ENCODE results near the gene CST7.

Gene CST7

DNA sequence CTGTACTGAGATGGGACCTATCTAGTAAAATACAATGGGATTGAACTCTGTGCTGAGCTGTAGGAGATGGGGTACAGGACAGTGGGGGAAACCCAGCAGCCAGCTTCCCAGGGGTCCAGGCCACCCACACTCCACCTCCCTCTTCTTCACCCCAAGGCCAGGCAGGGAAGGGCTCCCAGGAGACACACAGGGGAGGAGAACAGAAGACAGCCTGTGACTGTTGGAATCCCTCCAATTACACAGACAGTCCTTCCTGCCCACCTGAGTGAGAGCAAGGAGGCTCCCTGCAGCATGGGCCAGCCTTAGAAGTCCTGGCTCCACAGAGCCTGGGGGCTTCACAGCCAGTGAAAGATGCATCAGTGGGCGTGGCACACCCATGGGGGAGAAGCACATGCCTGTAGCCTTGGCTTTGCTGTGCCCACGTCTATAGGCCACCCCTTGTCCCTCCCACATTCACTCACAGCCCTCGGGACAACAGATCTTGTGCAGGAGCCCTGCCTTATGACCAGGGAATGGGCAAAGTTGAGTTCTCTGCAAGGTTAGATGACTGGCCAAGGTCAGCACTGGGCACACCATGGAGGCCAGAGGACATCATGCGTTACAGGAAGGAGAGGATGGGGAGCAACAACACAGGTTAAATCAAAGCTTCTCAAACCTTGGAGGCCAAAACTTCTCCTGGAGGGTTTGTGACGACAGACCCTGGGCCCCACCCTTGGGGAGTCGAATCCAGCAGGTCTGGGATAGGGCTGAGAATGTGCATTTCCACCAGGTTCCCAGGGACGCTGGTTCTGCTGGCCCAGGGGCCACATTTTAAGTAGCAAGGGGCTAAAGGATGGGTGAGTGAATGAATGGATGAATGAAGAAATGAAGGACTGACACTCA is 12.3 kb upstream of the CST7 start:
- Histone ChIP-seq H3K36me3 (no peaks in the 10 kb centered on the region), H3K27ac (no peak overlapping the region), H3K4me3 (ENCODE audit: low read depth, low read length) (no peak overlapping the region), H3K27me3 (ENCODE audit: insufficient read depth, low read depth, severe bottlenecking) (no peaks in the 10 kb centered on the region), H3K9me3 (ENCODE audit: severe bottlenecking) (no peaks in the 10 kb centered on the region)
- DNase-seq: no peak
- TF ChIP-seq, protein P1, sequence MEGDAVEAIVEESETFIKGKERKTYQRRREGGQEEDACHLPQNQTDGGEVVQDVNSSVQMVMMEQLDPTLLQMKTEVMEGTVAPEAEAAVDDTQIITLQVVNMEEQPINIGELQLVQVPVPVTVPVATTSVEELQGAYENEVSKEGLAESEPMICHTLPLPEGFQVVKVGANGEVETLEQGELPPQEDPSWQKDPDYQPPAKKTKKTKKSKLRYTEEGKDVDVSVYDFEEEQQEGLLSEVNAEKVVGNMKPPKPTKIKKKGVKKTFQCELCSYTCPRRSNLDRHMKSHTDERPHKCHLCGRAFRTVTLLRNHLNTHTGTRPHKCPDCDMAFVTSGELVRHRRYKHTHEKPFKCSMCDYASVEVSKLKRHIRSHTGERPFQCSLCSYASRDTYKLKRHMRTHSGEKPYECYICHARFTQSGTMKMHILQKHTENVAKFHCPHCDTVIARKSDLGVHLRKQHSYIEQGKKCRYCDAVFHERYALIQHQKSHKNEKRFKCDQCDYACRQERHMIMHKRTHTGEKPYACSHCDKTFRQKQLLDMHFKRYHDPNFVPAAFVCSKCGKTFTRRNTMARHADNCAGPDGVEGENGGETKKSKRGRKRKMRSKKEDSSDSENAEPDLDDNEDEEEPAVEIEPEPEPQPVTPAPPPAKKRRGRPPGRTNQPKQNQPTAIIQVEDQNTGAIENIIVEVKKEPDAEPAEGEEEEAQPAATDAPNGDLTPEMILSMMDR (IDR thresholded peaks at IDR 0.05; ENCODE audit: low read depth, low read length): no peak

DNA sequence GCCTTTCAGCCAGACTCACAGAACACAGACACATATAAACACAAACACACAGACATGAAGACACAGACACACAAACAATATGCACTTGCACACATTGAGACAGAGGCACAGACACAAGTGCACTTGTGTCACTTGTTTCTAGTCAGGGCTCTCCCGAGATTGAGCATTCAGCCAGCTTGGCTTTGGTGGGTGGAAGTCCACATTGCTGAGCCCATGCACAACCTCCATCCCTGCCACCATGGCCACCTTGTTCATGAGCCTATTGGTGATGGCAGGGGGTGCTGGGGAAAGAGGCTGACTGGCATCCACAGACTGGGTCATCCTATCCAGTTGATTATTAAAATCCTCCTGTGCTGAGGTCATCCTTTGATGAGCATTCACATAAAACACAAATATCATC is 11.5 kb upstream of the CST7 start:
- TF ChIP-seq, protein P1 (IDR thresholded peaks at IDR 0.05; ENCODE audit: low read depth, low read length): no peak
- no peaks in the 10 kb centered on the region for H3K27me3 ChIP-seq (ENCODE audit: insufficient read depth, low read depth, severe bottlenecking)
- H3K36me3 ChIP-seq: no peaks in the 10 kb centered on the region

DNA sequence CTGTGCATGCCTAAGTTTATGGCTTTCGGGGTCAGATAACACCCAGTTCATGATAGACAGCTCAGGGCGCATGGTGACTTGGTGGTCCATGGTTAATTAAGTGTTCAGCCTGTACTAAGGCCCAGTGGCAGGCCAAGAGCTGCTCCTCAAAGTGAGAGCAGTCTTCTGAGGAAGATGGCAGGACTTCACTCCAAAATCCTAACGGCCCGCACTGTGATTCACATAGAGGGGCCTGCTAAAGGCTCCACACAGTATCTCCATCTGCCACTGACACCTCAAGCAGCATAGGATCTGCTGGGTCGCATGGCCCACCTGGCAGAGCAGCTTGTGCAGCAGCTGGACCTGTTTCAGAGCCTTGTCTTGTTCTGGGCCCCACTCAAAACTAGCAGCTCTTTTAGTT is 10.6 kb upstream of the CST7 start:
- Histone ChIP-seq H3K9me3 (ENCODE audit: severe bottlenecking) (peaks cover 2% of the 10 kb centered on the region), H3K27me3 (ENCODE audit: insufficient read depth, low read depth, severe bottlenecking) (no peaks in the 10 kb centered on the region), H3K27ac (no peak overlapping the region), H3K4me3 (ENCODE audit: low read depth, low read length) (no peak overlapping the region), H3K36me3 (no peaks in the 10 kb centered on the region)
- TF ChIP-seq, protein P1 (IDR thresholded peaks at IDR 0.05; ENCODE audit: low read depth, low read length): no peak
- no peak for DNase-seq

More for the DNA sequence above, 11.5 kb upstream of the CST7 start:
- Histone ChIP-seq H3K9me3 (ENCODE audit: severe bottlenecking) (peaks cover 1% of the 10 kb centered on the region), H3K27ac (no peak overlapping the region), H3K4me3 (ENCODE audit: low read depth, low read length) (no peak overlapping the region)
- no peak for DNase-seq

DNA sequence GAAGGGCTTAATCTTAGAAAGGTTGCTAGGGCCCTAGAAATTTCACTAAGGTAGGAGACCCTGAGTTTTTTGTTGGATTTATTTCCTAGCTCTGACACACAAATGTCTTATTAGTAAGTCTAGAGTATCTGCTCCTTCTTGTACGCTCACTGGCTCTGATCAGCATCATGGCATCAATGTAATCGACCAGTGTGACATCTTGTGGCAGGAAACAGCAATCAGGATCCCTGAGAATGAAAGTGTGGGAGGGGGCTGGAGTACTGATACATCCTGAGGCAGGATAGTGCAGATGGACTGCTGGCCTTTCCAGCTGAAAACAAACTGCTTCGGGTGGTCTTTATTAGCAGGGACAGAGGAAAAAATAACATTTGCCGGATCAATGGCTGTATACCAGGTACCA is 10.0 kb upstream of the CST7 start:
- DNase-seq: no peak
- TF ChIP-seq, protein P1 (IDR thresholded peaks at IDR 0.05; ENCODE audit: low read depth, low read length): no peak
- peaks cover 2% of the 10 kb centered on the region for H3K9me3 ChIP-seq (ENCODE audit: severe bottlenecking)
- H3K27me3 ChIP-seq (ENCODE audit: insufficient read depth, low read depth, severe bottlenecking): no peaks in the 10 kb centered on the region
- H3K27ac ChIP-seq: no peak overlapping the region
- H3K36me3 ChIP-seq: no peaks in the 10 kb centered on the region
- no peak overlapping the region for H3K4me3 ChIP-seq (ENCODE audit: low read depth, low read length)

DNA sequence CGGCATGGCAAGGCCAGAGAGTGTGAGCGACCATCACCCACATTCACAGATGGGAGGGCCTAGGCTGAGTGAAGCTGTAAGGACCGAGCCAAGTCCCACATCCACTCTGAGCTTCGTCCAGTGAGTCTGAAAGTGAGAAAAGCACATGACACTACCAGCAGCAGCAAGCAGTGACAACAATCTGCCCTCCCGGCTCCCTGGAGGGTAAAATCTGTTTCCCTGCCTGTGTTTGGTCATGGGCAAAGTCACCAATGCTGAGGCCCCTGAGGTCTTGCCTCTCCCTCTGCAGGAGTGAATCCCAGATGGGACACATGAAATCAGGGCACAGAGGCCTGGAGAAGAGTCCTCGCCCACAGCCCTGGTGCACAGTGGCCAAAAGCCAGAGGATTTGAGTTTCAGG is 6.4 kb upstream of the CST7 start:
- H3K27me3 ChIP-seq (ENCODE audit: insufficient read depth, low read depth, severe bottlenecking): no peaks in the 10 kb centered on the region
- no peak for DNase-seq
- no peaks in the 10 kb centered on the region for H3K36me3 ChIP-seq
- TF ChIP-seq, protein P1 (IDR thresholded peaks at IDR 0.05; ENCODE audit: low read depth, low read length): no peak
- H3K27ac ChIP-seq: no peak overlapping the region
- no peak overlapping the region for H3K4me3 ChIP-seq (ENCODE audit: low read depth, low read length)
- H3K9me3 ChIP-seq (ENCODE audit: severe bottlenecking): peaks cover 2% of the 10 kb centered on the region

All from WERI-Rb-1 (cell line).